ENCODE results near the gene CD40.
"Not testable (repeated sequence)": the region's sequence is repeated elsewhere in the genome, so short reads cannot be mapped to it uniquely, and the experiment has no call there.

CD40 gene

DNA sequence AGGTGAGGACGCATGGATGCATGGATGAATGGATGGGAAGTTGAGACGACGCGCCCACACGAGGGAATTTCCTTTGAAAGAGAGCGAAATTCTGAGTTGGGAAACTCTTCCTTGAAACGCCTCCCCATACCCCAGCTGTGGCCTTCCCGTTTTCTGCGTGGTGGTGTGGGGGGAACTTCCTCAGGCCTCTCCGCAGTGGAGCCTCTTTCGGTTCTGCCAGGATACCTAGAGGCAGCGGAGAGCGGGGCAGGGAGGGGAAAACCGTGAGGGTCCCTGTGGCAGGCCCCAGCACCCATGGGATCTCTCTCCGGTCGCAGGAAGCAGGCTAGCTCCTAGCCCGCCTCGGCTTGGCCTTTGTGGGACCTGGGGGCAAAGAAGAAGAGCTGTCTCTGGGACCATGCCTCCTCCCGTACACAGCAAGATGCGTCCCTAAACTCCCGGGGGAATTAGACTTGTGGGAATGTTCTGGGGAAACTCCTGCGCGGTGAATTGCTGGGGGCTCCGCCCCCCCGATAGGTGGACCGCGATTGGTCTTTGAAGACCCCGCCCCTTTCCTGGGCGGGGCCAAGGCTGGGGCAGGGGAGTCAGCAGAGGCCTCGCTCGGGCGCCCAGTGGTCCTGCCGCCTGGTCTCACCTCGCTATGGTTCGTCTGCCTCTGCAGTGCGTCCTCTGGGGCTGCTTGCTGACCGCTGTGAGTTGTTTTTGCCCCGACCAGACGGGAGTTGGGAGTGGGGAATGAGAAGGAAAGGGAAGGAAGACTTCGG is at the start of gene CD40:
Gene CD40 (plus strand): TSS at position 611 of the 764 bp plus-strand sequence. CDS start 30 bp downstream, at position 641.
- DNase-seq (ENCODE audit: low spot score): peak; percentile 79

DNA sequence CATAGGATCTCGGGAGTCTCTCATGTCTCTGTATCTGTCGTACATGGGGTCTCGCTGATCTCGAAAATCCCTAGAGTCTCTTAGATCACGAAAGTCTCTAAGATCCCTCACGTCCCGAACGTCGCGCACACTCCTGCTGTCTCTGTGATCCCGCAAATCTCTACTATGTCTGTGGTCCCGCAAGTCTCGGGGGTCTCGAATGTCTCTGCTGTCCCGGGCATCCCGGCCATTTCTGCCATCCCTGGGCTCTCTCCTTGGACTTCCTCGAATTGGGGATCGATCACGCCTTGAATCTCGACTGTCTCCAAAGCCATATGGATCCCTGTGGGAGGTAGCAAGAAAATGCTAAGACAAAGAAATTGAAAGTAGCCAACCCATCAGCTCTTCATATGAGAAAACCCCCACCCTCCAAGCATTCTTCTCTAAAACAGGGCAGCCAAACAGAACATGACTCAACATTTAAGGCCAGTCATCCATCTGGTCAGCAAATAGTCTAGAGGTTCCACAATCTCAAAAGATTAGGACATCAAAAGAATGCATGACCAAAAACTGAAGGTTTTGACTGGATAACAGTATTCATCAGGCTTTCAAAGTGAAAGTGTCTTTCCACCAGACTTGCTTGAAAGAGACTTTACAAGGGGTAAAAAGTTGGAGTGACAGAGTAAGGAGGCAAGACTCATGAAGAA is 47.8 kb upstream of the CD40 start:
- no peak for DNase-seq (ENCODE audit: low spot score)

DNA sequence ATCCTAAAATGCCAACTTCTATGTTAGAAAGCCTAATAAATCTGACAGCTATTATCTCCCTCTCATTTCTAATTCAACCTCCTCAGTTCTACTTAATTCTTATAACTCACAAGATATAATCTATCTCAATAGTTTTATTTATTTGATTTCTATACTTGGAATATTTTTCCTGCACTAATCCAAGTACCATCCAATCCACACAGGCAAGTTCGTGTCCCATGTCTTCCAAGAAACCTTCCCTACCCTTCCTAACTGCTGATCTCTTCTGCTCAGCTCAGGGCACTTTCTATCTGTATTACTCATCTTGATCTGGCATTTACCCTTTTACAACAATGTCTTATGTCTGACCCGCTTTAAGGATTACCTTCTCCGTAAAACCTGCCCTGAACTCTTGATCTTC is 46.5 kb upstream of the CD40 start:
- DNase-seq (ENCODE audit: low spot score): no peak

- DNase-seq (ENCODE audit: low spot score): no peak
Observed at GRCh38 chr20:46073024-46073423, 45.1 kb upstream of the CD40 start.

- no peak for DNase-seq (ENCODE audit: low spot score)
Observed at GRCh38 chr20:46073443-46073842, 44.7 kb upstream of the CD40 start.

DNA sequence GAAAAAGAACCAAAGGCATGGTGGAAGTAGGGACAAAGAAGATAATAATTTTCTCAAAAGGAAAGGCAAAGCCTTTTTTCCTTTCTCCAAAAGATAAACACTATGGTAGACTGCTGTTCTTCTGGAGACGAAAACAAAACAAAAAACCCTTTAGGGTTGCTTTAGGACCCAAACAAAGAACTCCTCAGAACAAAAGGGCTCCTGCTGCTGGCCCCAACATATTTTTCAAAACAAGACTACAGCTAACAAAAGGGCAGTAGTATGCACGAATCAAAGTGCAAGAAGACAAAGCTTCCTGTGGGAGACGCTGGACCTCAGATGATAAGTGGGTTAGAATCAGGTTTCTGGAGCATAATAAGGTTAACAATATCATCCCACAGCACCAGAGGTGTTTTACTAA is 44.1 kb upstream of the CD40 start:
- no peak for DNase-seq (ENCODE audit: low spot score)

DNA sequence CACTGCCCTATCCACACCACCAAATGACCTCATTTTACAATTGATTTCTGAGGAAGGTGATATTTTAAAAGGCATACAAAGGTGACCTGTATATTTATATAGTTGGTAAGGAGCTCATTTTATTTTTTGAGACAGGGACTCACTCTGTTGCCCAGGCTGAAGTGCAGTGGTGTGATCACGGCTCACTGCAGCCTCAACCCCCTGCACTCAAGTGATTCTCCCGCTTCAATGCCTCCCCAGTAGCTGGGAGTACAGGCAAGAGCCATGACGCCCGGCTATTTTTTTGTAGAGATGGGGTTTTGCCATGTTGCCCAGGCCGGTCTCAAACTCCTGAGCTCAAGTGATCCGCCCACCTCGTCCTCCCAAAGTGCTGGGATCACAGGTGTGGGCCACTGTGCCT is 41.3 kb upstream of the CD40 start:
- DNase-seq (ENCODE audit: low spot score): no peak

GRCh38 chr20:46077642-46078305 is 40.3 kb upstream of the CD40 start:
- no peak for DNase-seq (ENCODE audit: low spot score)

- no peak for DNase-seq (ENCODE audit: low spot score)
Observed at GRCh38 chr20:46078954-46079353, 39.2 kb upstream of the CD40 start.

DNA sequence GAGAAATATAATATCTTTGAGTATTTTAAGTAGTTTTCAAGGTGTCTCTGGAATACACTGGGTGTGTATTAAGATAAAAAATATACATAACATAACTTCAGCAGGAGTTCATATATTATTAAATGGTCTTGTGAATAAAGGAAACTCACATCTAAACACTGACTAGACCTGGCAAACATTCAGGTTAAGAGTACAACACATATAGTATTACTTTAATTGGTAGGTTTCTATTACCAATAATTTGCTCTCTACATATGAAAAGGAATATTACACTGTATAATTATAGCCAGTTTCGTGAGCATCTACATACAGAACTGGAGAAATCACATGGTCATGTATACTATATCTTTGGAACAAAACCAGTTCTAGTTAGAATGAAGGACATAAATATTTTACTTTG is 37.0 kb upstream of the CD40 start:
- no peak for DNase-seq (ENCODE audit: low spot score)

DNA sequence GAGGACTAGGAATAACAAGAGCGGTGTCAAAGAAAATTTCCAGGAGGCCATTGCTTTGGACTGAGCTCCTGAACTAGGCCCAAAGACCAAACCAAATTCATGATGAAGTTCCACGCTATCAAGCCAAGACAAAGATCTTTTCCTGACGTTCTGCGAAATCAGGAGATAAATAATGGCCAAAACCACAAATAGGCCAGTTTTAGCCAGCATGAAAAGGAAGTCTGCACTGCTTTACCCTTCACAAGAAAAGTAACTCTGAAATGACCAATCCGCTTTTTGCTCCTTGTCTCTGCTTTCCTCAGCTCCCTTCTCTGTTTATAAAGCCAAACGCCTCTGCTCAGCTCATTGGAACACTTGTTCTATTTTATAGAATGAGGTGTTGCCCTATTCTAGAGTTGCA is 35.0 kb upstream of the CD40 start:
- no peak for DNase-seq (ENCODE audit: low spot score)

DNA sequence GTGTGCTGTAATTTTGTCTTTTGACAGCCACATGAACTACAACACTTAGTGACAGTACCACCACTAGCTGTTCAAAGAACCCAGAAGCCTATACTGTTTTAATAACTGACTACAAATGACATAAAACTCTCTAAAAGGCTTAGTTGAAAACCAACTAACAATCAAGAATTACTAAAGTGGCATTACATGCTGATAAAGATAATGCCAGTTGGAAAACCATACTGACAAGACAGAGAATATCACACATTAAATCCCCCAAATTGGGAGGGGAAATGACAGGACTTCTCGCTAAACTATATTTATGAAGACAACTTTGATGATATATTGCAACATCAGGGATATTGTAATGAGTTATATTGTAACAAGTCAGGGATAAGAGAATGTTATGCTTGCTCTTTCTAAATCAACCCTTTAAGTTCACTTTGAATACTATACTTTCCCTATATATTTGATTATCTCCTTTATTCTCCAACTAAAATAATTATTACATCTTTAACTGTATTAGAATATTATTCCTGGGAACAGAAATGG is 34.5 kb upstream of the CD40 start:
- DNase-seq (ENCODE audit: low spot score): no peak

DNA sequence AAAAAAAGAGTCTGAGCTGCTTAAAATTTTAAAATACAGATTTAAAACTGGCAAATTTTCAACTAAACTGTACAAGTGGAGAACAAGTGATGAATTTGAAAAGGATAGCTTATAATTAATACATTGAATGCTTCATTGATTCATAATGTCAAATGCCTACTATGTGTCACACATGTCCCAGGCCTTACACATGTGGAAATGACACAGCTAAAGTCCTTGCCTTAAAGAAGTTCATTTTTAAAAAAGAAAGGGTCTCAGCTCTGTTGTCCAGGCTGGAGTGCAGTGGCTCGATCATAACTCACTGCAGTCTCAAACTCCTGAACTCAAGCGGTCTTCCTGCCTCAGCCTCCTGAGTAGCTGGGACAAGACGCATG is 33.3 kb upstream of the CD40 start:
- DNase-seq (ENCODE audit: low spot score): no peak

DNA sequence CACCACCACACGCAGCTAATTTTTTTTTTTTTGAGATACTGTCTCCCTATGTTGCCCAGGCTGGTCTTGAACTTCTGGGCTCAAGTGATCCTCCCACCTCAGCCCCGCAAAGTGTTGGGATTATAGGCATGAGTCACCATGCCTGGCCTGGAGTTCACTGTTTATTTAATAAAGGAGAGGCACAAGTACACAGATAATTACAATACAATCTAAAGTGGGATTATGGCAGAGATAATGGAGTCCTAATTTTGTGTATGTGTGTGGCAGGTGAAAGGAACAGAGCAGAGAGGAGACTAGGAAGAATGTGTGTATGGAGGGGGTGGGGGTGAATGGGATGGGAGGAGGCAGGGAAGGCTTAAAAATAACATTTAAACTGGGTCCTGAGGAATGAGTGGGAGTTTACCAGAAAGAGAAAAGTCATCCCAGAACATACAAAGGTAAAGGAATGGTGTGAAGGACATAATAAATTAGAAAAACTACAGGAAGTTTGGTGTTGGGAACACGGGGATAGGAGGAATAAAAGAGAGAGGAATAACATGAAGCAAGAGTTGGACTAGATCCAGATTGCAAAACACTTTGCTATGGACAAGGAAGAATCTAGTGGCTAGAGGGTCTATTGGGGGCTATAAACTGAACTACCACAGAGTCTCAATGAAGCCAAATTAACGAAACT is 32.8 kb upstream of the CD40 start:
- no peak for DNase-seq (ENCODE audit: low spot score)

DNA sequence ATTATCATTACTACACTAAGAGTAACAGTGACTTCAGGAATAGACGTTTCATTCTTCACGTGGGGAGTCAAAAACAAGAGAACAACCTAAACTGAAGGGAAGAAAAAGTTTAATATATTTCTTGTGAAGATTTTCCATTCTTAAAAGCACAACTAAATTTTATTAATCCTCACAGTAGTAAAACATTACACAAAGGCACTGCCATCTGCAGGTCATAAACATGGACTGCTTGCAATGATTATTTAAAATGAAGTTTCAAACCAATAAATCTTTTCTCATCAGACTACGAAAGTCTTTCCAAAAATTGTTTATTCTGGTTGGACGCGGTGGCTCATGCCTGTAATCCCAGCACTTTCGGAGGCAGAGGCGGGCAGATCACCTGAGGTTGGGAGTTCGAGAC is 31.0 kb upstream of the CD40 start:
- no peak for DNase-seq (ENCODE audit: low spot score)

DNA sequence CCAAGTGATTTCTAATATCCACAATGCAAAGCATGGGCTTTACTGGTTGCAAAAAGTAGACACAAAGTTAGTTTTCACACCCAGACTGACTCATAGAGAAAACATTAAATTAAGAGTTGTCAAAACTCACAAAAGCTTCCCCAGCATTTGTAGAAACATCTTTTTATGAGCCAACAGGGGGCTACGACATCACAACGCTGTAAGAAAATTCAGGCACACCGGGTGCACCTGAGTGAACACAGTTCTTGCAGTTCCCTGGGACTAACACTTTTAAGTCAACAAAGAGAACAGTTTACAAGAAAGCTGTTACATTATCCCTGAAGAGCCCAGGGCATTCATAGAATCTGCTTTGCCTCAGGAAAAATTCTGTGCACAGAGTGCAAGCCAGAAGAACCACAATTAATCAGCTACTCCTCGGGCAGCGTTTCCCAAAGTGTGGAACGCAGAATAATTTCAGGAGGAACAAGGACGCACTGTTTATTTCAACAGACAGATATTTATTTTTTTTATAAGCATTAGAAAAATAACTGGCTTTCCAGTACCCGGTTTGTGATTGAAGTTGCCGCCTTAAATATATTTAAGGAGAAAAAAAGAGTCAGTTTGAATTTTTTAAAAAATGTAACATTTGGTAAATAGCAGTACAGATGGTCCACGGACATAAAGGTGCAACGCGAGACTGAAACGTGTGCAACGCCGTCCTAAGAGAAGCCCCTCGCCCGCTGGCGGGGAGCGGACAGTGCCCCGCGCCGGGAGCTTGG is 29.5 kb upstream of the CD40 start:
- peak; percentile 13 for DNase-seq (ENCODE audit: low spot score)

- no peak for DNase-seq (ENCODE audit: low spot score)
Observed at GRCh38 chr20:46089167-46089416, 29.0 kb upstream of the CD40 start.

DNA sequence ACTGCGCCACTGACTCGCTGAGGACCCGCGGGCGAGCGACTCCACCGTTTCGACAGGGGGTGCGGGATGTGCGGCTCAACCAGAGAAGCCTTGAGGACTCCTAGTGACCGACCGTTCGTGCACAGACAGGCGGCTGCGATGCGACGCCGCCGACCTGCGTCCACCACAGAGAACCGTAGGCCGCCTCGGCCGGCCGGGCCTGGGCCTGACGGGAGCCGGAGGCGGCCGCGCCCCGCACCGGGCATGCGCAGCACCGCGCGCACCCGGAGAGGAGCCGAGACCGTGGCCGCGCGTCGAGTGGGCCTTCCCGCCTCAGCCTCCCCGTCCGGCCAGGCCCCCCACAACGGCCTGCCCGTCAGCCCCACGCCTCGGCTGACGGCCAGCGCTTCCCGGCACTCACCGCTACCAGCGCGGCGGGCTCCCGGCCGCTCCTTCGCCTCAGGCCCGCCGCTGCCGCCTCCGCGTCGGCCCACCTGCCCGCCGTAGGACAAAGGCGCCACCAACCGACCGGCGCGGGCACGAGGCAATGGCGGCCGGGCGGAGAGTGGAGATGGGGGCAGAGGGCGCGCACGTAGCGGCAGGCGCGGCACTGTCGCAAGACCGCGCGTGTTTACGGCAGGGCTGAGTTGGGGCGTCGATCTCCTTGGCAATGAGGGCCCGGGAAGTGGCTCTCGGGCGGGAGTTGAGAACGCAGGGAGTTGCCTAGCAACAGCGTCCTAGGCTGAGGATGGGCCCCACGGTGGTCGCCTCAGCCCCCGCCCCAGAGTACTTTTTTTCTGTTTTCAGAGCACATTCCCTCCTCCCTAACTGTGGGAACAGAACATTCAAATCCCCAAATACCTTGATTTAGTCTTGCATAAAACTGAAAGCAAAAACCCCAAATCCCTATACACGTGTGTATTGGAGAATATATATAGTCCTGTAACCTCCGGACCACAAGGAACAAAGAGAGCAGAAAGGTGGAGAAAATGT is 28.4 kb upstream of the CD40 start, which contains the start of gene NCOA5:
Gene NCOA5 (minus strand): TSS at position 546 of the 972 bp plus-strand sequence. CDS start 10,538 bp downstream, outside the sequence.
- peak; percentile 92 for DNase-seq (ENCODE audit: low spot score)

GRCh38 chr20:46091622-46092535 is 26.2 kb upstream of the CD40 start:
- DNase-seq (ENCODE audit: low spot score): not testable (repeated sequence)
